ENCODE measurements around the gene CD163L1. TPM values are rescaled to one million over a fixed set of nuclear protein-coding genes. Genes with fewer than 3 reads are reported as not detected.

Gene CD163L1
- total RNA-seq, 4 donors from 2014 or later: 0.32 to 4.7 (median 2.1) TPM

DNA sequence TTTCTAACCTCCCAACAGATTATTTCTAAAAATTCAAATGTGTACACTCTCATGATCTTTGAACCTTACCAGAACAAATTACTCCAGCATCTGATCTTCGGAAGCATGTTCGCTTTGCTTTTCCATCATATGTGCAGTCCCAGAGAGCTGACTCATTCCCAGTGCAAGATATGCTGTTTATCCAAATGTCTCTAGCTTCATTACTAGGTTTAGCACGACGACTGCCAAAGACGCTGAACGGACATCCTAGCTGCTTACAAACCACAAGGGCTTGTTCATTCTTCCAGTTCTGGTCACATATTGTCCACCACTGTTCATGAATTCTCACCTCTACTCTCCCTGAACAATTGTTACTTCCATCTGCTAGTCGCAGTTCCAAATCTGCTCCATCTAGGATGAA lies 40.5 kb downstream of the CD163L1 start:
- Histone ChIP-seq H3K4me3 (no peak overlapping the region), H3K4me1 (no peaks in the 10 kb centered on the region), H3K27me3 (no peaks in the 10 kb centered on the region), H3K36me3 (no peaks in the 10 kb centered on the region), H3K27ac (no peak overlapping the region), H3K9me3 (no peaks in the 10 kb centered on the region)
- TF ChIP-seq EP300 (IDR thresholded peaks at IDR 0.05): no peak
- TF ChIP-seq, protein P1, sequence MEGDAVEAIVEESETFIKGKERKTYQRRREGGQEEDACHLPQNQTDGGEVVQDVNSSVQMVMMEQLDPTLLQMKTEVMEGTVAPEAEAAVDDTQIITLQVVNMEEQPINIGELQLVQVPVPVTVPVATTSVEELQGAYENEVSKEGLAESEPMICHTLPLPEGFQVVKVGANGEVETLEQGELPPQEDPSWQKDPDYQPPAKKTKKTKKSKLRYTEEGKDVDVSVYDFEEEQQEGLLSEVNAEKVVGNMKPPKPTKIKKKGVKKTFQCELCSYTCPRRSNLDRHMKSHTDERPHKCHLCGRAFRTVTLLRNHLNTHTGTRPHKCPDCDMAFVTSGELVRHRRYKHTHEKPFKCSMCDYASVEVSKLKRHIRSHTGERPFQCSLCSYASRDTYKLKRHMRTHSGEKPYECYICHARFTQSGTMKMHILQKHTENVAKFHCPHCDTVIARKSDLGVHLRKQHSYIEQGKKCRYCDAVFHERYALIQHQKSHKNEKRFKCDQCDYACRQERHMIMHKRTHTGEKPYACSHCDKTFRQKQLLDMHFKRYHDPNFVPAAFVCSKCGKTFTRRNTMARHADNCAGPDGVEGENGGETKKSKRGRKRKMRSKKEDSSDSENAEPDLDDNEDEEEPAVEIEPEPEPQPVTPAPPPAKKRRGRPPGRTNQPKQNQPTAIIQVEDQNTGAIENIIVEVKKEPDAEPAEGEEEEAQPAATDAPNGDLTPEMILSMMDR (IDR thresholded peaks at IDR 0.05): no peak
- TF ChIP-seq POLR2A (IDR thresholded peaks at IDR 0.05): no peak
- no peak for TF ChIP-seq POLR2AphosphoS5 (IDR thresholded peaks at IDR 0.05)
- no peak for DNase-seq (ENCODE audit: low spot score in 2 of 2)
- WGBS: 89% methylated on average over 7 of the region's 7 CpGs

DNA sequence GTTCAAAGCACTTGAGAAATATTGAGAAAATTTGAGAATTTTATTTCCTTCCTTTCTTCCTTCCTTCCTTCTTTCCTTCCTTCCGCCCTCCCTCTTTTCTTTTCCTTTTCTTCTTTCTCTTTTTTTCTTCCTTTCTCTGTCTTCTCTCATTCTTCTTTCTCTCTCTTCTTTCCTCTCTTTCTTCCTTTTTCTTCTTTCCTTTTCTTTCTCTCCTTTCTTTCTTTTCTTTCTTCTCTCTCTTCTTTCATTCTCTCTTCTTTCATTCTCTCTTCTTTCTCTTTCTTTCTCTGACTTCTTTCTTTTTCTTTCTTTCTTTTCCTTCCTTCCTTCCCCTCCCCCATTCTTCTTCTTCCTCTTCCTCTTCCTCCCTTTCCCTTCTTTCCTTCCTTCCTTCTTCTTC lies 44.9 kb downstream of the CD163L1 start:
- Histone ChIP-seq H3K27ac (no peak overlapping the region), H3K36me3 (no peaks in the 10 kb centered on the region), H3K9me3 (no peaks in the 10 kb centered on the region), H3K4me1 (no peaks in the 10 kb centered on the region), H3K27me3 (no peaks in the 10 kb centered on the region), H3K4me3 (no peak overlapping the region)
- no peak for TF ChIP-seq POLR2A (IDR thresholded peaks at IDR 0.05)
- no peak for TF ChIP-seq EP300 (IDR thresholded peaks at IDR 0.05)
- TF ChIP-seq POLR2AphosphoS5 (IDR thresholded peaks at IDR 0.05): no peak
- TF ChIP-seq, protein P1 (IDR thresholded peaks at IDR 0.05): no peak
- no peak for DNase-seq (ENCODE audit: low spot score in 2 of 2)
- WGBS: 100% methylated on average over 1 of the region's 1 CpG

DNA sequence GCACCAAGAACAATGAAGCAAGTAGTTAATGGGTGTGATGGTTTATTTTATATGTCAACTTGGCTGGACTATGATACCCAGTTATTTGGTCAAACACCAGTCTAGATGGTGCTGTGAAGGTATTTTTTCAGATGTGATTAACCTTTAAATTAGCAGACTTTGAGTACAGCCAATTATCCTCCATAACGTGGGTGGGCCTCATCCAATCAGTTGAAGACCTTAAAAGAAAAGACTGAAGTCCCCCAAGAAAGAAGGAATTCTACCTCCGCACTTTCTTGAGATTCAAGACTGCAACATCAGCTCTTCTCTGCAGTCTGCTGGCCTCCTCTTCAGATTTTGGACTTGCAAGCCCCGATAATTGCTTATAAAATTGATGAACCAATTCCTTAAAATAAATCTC lies 47.5 kb downstream of the CD163L1 start:
- H3K27me3 ChIP-seq: no peaks in the 10 kb centered on the region
- DNase-seq (ENCODE audit: low spot score in 2 of 2): no peak
- TF ChIP-seq, protein P1 (IDR thresholded peaks at IDR 0.05): no peak
- TF ChIP-seq EP300 (IDR thresholded peaks at IDR 0.05) (no peak), POLR2AphosphoS5 (IDR thresholded peaks at IDR 0.05) (no peak), POLR2A (IDR thresholded peaks at IDR 0.05) (no peak)
- no peak overlapping the region for H3K27ac ChIP-seq
- H3K36me3 ChIP-seq: no peaks in the 10 kb centered on the region
- H3K9me3 ChIP-seq: no peaks in the 10 kb centered on the region
- no peak overlapping the region for H3K4me3 ChIP-seq
- no peaks in the 10 kb centered on the region for H3K4me1 ChIP-seq
- WGBS: 77% methylated on average over 3 of the region's 3 CpGs

DNA sequence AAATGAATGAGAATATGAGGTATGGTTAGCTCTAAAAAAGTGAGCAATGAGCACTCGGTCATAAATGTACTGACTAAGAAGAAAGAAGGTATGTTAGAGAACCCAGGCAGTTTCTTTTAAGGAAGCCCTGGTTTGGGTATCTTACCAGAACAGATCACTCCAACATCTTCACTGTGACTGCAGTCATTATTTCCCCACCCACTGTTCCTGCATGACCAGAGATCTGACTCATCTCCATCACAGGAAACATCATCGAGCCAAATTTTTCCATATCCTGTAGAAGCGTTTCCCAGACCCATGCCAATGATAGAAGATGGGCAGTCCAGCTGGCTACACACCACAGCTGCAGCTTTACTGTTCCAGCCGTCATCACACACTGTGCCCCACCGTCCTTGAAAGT lies 48.0 kb downstream of the CD163L1 start:
- no peak overlapping the region for H3K4me3 ChIP-seq
- 80% methylated on average over 5 of the region's 5 CpGs for WGBS
- no peaks in the 10 kb centered on the region for H3K27me3 ChIP-seq
- no peak overlapping the region for H3K27ac ChIP-seq
- H3K9me3 ChIP-seq: no peaks in the 10 kb centered on the region
- no peak for DNase-seq (ENCODE audit: low spot score in 2 of 2)
- TF ChIP-seq POLR2AphosphoS5 (IDR thresholded peaks at IDR 0.05) (no peak), EP300 (IDR thresholded peaks at IDR 0.05) (no peak), POLR2A (IDR thresholded peaks at IDR 0.05) (no peak)
- TF ChIP-seq, protein P1 (IDR thresholded peaks at IDR 0.05): no peak
- H3K36me3 ChIP-seq: no peaks in the 10 kb centered on the region
- no peaks in the 10 kb centered on the region for H3K4me1 ChIP-seq

DNA sequence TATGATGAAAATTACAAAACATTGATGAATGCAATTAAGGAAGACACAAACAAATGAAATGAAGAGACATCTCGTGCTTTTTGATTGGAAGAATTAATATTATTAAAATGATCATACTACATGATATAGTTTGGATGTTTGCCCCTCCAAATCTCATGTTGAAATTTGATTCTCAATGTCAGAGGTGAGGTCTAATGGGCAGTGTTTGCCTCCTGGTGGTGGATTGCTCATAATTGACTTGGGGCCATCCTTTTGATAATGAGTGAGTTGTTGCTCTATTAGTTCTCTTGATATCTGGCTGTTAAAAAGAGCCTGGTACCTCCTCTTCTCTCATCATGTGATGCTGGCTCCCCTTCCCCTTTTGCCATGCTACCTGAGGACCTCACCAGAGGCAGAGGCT lies 56.7 kb downstream of the CD163L1 start:
- 70% methylated on average over 1 of the region's 1 CpG for WGBS
- Histone ChIP-seq H3K4me1 (no peaks in the 10 kb centered on the region), H3K27ac (no peak overlapping the region), H3K9me3 (peaks cover 5% of the 10 kb centered on the region), H3K27me3 (no peaks in the 10 kb centered on the region), H3K36me3 (no peaks in the 10 kb centered on the region), H3K4me3 (no peak overlapping the region)
- no peak for DNase-seq (ENCODE audit: low spot score in 2 of 2)
- TF ChIP-seq, protein P1 (IDR thresholded peaks at IDR 0.05): no peak
- TF ChIP-seq EP300 (IDR thresholded peaks at IDR 0.05) (no peak), POLR2AphosphoS5 (IDR thresholded peaks at IDR 0.05) (no peak), POLR2A (IDR thresholded peaks at IDR 0.05) (no peak)
